HG03558 (cell line): ENCODE data around the gene PIKFYVE.
"Not testable (repeated sequence)": the region's sequence is repeated elsewhere in the genome, so short reads cannot be mapped to it uniquely, and the experiment has no call there.

ENCODE experiments used
- ATAC-seq: cut with Tn5 transposase; IDR thresholded peaks from one replicate; pipeline ENCODE4 v1.9.1; 2021; ENCODE audit warnings: moderate number of reproducible peaks; ENCODE audit not compliant: unreplicated experiment; ENCODE audit errors: extremely low read depth

Gene PIKFYVE

DNA sequence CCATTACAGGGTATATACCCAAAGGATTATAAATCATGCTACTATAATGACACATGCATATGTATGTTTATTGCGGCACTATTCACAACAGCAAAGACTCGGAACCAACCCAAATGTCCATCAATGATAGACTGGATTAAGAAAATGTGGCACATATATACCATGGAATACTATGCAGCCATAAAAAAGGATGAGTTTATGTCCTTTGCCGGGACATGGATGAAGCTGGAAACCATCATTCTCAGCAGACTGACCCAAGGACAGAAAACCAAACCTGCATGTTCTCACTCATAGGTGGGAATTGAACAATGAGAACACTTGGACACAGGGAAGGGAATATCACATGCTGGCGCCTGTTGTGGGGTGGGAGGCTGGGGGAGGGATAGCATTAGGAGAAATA lies 130.7 kb downstream of the PIKFYVE start:
- not testable (repeated sequence) for ATAC-seq

DNA sequence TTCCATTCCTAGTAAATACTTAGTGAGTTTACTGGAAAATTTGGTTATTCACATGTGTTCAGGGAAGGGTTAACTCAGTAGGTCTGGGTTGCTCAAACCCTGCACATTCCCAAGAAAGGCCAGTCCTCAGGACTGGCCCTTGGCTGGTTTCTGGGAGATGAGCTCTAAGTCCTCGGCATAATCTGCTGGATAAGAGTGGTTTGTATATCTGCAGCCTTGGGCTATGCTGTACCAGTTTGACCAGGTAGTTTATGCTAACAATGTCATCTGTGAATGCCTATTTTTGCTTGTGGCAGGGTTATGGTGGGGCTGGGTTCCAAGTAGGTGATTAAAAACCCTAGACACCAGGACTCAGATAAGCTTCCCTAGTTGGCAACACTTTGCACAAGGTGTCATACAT lies 133.1 kb downstream of the PIKFYVE start:
- ATAC-seq: no peak

GRCh38 chr2:208406474-208407451 lies 140.7 kb downstream of the PIKFYVE start, which contains the start of gene PTH2R:
Gene PTH2R, plus strand, starts transcription at chr2:208406792. Its CDS starts 252 bp downstream, at chr2:208407044.
- ATAC-seq: no peak

- no peak for ATAC-seq
These were observed 141.6 kb downstream of the PIKFYVE start for GRCh38 chr2:208407667-208408066.
